Neuronal stem cell (in vitro differentiated cells): ENCODE measurements around the gene SPINT1. TPM values are rescaled to one million over a fixed set of nuclear protein-coding genes. Genes with fewer than 3 reads are reported as not detected.

Experiments
- DNase-seq: peaks from one replicate; pipeline ENCODE4 v3.0.0-alpha.2; 2013; ENCODE audit warnings: low spot score
- H2AFZ ChIP-seq: one replicate; pipeline ENCODE4 v1.6.1; 2013; ENCODE audit warnings: mild to moderate bottlenecking, low read length, inconsistent platforms
- H2AK5ac ChIP-seq: 2 replicates; pipeline ENCODE4 v1.6.1; 2013; ENCODE audit warnings: low read depth, mild to moderate bottlenecking, inconsistent platforms, low read length, moderate library complexity, mixed read lengths
- H2BK120ac ChIP-seq: 2 replicates; pipeline ENCODE4 v1.6.1; 2013; ENCODE audit warnings: low read depth, mild to moderate bottlenecking, inconsistent platforms, low read length, moderate library complexity, mixed read lengths
- H2BK12ac ChIP-seq: one replicate; pipeline ENCODE4 v1.6.1; 2013; ENCODE audit warnings: low read length, inconsistent platforms
- H2BK15ac ChIP-seq: 2 replicates; pipeline ENCODE4 v1.6.1; 2013; ENCODE audit warnings: mild to moderate bottlenecking, low read length, inconsistent platforms, mixed read lengths
- H2BK5ac ChIP-seq: one replicate; pipeline ENCODE4 v1.6.1; 2013; ENCODE audit warnings: inconsistent platforms, mild to moderate bottlenecking, low read length, moderate library complexity
- H3K14ac ChIP-seq: one replicate; pipeline ENCODE4 v1.6.1; 2013; ENCODE audit warnings: low read length, inconsistent platforms
- H3K18ac ChIP-seq: 2 replicates; pipeline ENCODE4 v1.6.1; 2013; ENCODE audit warnings: low read length, inconsistent platforms
- H3K23ac ChIP-seq: 2 replicates; pipeline ENCODE4 v1.6.1; 2013; ENCODE audit warnings: low read depth, mild to moderate bottlenecking, mixed read lengths, low read length, inconsistent platforms; ENCODE audit not compliant: poor library complexity
- H3K27ac ChIP-seq: replicated peaks from 3 replicates; pipeline ENCODE4 v1.5.1; 2013; ENCODE audit warnings: low read length, inconsistent platforms
- H3K27me3 ChIP-seq, 3 experiments: 2 replicates each; pipeline ENCODE4 v1.6.1; 2013; ENCODE audit warnings: low read length in 3 of 3, mild to moderate bottlenecking in 2 of 3, inconsistent platforms in 1 of 3, low read depth in 1 of 3, mixed read lengths in 1 of 3, moderate library complexity in 1 of 3; ENCODE audit not compliant: control insufficient read depth in 3 of 3, insufficient read depth in 3 of 3
- H3K36me3 ChIP-seq, 2 donors: replicated peaks in 1 of 2; 2 replicates each; pipeline ENCODE4 v1.6.1; 2013; ENCODE audit warnings: low read length in 2 of 2; ENCODE audit not compliant: control insufficient read depth in 2 of 2, insufficient read depth in 2 of 2
- H3K4ac ChIP-seq: 2 replicates; pipeline ENCODE4 v1.6.1; 2013; ENCODE audit warnings: inconsistent platforms, mild to moderate bottlenecking, low read length, moderate library complexity
- H3K4me1 ChIP-seq, 2 donors: 1 replicate in 1 of 2; 2 replicates in 1 of 2; pipeline ENCODE4 v1.6.1; 2013; ENCODE audit warnings: low read length in 2 of 2, low read depth in 1 of 2; ENCODE audit not compliant: control insufficient read depth in 2 of 2, insufficient read depth in 1 of 2
- H3K4me2 ChIP-seq: one replicate; pipeline ENCODE4 v1.6.1; 2013; ENCODE audit warnings: mild to moderate bottlenecking, low read length, inconsistent platforms; ENCODE audit not compliant: insufficient read depth, poor library complexity, severe bottlenecking
- H3K4me3 ChIP-seq, 2 donors: 2 replicates each; pipeline ENCODE4 v1.5.1; 2013; ENCODE audit warnings: low read length in 2 of 2, mild to moderate bottlenecking in 2 of 2, inconsistent platforms in 1 of 2, moderate library complexity in 1 of 2
- H3K79me1 ChIP-seq: one replicate; pipeline ENCODE4 v1.6.1; 2013; ENCODE audit warnings: low read depth, mild to moderate bottlenecking, inconsistent platforms, low read length, moderate library complexity
- H3K9ac ChIP-seq: one replicate; pipeline ENCODE4 v1.6.1; 2013; ENCODE audit warnings: mild to moderate bottlenecking, low read depth, low read length, inconsistent platforms; ENCODE audit not compliant: poor library complexity
- H3K9me3 ChIP-seq, 2 donors: replicated peaks in 1 of 2; 2 replicates each; pipeline versions ENCODE3 to v1.6.1; 2013; ENCODE audit warnings: low read length in 2 of 2, mild to moderate bottlenecking in 2 of 2, inconsistent platforms in 1 of 2, low read depth in 1 of 2, mixed read lengths in 1 of 2, moderate library complexity in 1 of 2; ENCODE audit not compliant: control insufficient read depth in 2 of 2, insufficient read depth in 1 of 2
- H4K8ac ChIP-seq: one replicate; pipeline ENCODE4 v1.6.1; 2013; ENCODE audit warnings: low read depth, mild to moderate bottlenecking, inconsistent platforms, low read length, moderate library complexity
- H4K91ac ChIP-seq: one replicate; pipeline ENCODE4 v1.6.1; 2013; ENCODE audit warnings: low read length, low read depth, mild to moderate bottlenecking, inconsistent platforms; ENCODE audit not compliant: poor library complexity
- WGBS, 2 donors: extraction: QIAGEN DNeasy Blood & Tissue Kit; methylation state at CpG; one replicate each; pipeline ENCODE4 v1.1.7; 2013; ENCODE audit warnings: missing lambda C conversion rate in 2 of 2, mixed read lengths in 1 of 2; ENCODE audit not compliant: insufficient read length in 2 of 2, insufficient replicate concordance in 1 of 2; ENCODE audit errors: extremely low coverage in 2 of 2; 5-methylcytosine and 5-hydroxymethylcytosine counted together
- polyA plus RNA-seq, 2 experiments: library from polyadenylated mRNA; stranded (reverse); fragments of 200-250 nt; gene quantifications; one replicate each; pipeline ENCODE4 v1.2.3, GENCODE V29; 2013

The SPINT1 gene, protein sequence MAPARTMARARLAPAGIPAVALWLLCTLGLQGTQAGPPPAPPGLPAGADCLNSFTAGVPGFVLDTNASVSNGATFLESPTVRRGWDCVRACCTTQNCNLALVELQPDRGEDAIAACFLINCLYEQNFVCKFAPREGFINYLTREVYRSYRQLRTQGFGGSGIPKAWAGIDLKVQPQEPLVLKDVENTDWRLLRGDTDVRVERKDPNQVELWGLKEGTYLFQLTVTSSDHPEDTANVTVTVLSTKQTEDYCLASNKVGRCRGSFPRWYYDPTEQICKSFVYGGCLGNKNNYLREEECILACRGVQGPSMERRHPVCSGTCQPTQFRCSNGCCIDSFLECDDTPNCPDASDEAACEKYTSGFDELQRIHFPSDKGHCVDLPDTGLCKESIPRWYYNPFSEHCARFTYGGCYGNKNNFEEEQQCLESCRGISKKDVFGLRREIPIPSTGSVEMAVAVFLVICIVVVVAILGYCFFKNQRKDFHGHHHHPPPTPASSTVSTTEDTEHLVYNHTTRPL
- 3.1 TPM for polyA plus RNA-seq (2013, experiment 1 of 2)
- 3.1 TPM for polyA plus RNA-seq (2013, experiment 2 of 2)

DNA sequence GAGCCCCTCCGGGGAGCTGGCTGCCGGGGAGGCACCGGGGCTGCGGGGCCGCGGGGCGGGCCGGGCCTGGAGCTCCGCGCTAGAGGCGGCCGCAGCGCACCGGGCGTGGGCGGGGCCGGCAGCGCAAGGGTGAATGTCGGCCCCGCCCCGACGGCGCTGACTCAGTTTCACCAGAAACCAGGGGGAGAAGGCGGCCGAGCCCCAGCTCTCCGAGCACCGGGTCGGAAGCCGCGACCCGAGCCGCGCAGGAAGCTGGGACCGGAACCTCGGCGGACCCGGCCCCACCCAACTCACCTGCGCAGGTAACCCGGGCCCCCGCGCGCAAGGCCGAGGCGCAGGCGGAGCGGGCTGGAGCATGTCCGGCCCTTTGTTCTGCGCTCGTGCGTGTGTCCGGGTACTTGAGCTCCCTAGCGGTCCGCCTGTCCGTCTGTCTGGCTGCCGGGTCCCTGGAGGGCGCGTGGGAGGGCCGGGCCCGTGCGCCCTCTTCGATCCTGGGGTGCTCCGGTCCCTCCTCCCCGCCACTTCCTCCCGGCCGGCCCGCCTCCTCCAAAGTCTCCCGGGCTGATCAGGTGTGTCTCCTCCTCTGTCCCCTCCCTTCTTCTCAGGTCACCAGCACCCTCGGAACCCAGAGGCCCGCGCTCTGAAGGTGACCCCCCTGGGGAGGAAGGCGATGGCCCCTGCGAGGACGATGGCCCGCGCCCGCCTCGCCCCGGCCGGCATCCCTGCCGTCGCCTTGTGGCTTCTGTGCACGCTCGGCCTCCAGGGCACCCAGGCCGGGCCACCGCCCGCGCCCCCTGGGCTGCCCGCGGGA, at the start of gene SPINT1:
Gene SPINT1, plus strand, starts transcription at position 164 of the 811 bp plus-strand sequence. Its CDS starts 507 bp downstream, at position 671.
- Histone ChIP-seq H3K9ac (peak within 1 kb of the TSS; percentile 72), H2BK120ac (no peak within 1 kb of the TSS), H3K4me1 (peaks cover 13 to 15% of the 10 kb centered on the region in 2 donors), H4K8ac (no peak within 1 kb of the TSS), H2BK15ac (peak within 1 kb of the TSS; percentile 39), H2AK5ac (peak within 1 kb of the TSS; percentile 30), H3K23ac (peak within 1 kb of the TSS; percentile 87), H3K27ac (no peak within 1 kb of the TSS), H2BK5ac (peak within 1 kb of the TSS; percentile 30), H3K27me3 (peaks cover 18 to 73% (median 38%) of the 10 kb centered on the region in 3 experiments), H2BK12ac (peak within 1 kb of the TSS; percentile 34), H3K18ac (peak within 1 kb of the TSS; percentile 88), H3K4me3 (peak within 1 kb of the TSS; percentile 15 to 79), H3K14ac (no peak within 1 kb of the TSS), H3K4me2 (peak within 1 kb of the TSS; percentile 93), H2AFZ (peak within 1 kb of the TSS; percentile 89), H3K9me3 (peaks cover 0 to 3% of the 10 kb centered on the region in 2 donors), H3K79me1 (no peaks in the 10 kb centered on the region), H3K4ac (no peak within 1 kb of the TSS), H3K36me3 (no peaks in the 10 kb centered on the region), H4K91ac (no peak within 1 kb of the TSS)
- no CpG with 5 or more reads among the region's 89 CpGs for WGBS, 2 donors
- no peak for DNase-seq

DNA sequence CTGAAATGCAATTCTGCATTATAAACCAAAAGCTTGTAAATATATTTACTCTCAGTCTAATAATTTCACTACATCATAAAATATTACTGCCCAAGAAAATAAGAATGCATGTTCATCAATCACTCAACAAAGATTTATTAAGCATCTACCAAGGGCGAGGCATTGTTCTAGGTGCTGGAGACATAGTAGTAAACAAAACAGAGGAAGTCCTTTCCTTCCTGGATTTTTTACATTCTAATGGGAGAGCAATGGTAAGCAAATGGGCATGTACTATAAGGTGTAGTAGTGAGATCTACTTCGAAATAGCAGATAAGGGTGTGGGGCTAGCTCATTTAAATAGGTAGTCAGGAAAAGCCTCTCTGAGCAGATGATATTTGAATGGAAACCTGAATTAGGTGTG, 47.8 kb upstream of the SPINT1 start:
- Histone ChIP-seq H3K4me1 (peaks cover 2 to 10% of the 10 kb centered on the region in 2 donors), H2BK5ac (no peak overlapping the region), H2AFZ (no peak overlapping the region), H3K4ac (no peak overlapping the region), H2AK5ac (no peak overlapping the region), H3K23ac (no peak overlapping the region), H4K8ac (no peak overlapping the region), H3K79me1 (no peaks in the 10 kb centered on the region), H3K9me3 (no peaks in the 10 kb centered on the region), H3K14ac (no peak overlapping the region), H2BK120ac (no peak overlapping the region), H3K27ac (no peak overlapping the region), H3K36me3 (peaks cover 0 to 8% of the 10 kb centered on the region in 2 donors), H3K9ac (no peak overlapping the region), H3K18ac (no peak overlapping the region), H4K91ac (no peak overlapping the region), H2BK15ac (no peak overlapping the region), H3K4me2 (no peak overlapping the region), H2BK12ac (no peak overlapping the region), H3K4me3 (no peak overlapping the region), H3K27me3 (no peaks in the 10 kb centered on the region)
- WGBS, 2 donors, result no CpG with 5 or more reads among the region's 2 CpGs
- DNase-seq, result no peak

DNA sequence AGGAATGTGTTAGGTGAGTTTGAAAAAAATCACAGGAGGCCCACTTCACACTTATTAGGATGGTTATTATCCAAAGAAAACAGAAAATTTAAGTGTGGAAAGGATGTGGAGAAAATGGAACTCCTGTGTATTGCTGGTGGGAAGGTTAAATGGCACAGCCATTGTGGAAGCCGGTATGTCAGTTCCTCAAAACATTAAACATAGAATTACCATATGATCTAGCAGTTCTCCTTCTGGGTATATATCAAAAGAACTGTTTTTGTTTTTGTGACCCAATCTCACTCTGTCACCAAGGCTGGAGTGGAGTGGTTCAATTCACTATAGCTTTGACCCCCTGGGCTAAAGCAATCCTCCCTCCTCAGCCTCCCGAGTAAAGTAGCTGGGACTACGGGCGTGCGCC, 47.3 kb upstream of the SPINT1 start:
- Histone ChIP-seq H2BK5ac (no peak overlapping the region), H3K4me2 (no peak overlapping the region), H2AFZ (no peak overlapping the region), H2BK12ac (no peak overlapping the region), H3K14ac (no peak overlapping the region), H4K8ac (no peak overlapping the region), H2BK120ac (no peak overlapping the region), H3K23ac (no peak overlapping the region), H2AK5ac (no peak overlapping the region), H3K4ac (no peak overlapping the region), H3K9ac (no peak overlapping the region), H3K79me1 (no peaks in the 10 kb centered on the region), H4K91ac (no peak overlapping the region), H3K9me3 (no peaks in the 10 kb centered on the region), H3K18ac (no peak overlapping the region), H3K4me1 (peaks cover 2 to 10% of the 10 kb centered on the region in 2 donors), H3K27ac (no peak overlapping the region), H3K4me3 (no peak overlapping the region), H3K27me3 (no peaks in the 10 kb centered on the region), H3K36me3 (peaks cover 0 to 11% of the 10 kb centered on the region in 2 donors), H2BK15ac (no peak overlapping the region)
- no peak for DNase-seq
- no CpG with 5 or more reads among the region's 5 CpGs for WGBS, 2 donors
